ENCODE measurements around the gene MACROD2. TPM values are rescaled to one million over a fixed set of nuclear protein-coding genes. Genes with fewer than 3 reads are reported as not detected.

MACROD2 gene
- total and polyA plus RNA-seq, 2 experiments from 2014 or later, result 2.8 to 4.3 TPM

- no peak for TF ChIP-seq ZNF462 (CRISPR knock-in tag; IDR thresholded peaks at IDR 0.05)
- TF ChIP-seq CREB1 (CRISPR knock-in tag; IDR thresholded peaks at IDR 0.05; ENCODE audit: low read depth), result no peak
- no peak for TF ChIP-seq JUNB (IDR thresholded peaks at IDR 0.05; ENCODE audit: unreplicated experiment)
Measured at GRCh38 chr20:15317546-15318232, 1322.4 kb downstream of the MACROD2 start (continued).

GRCh38 chr20:15318682-15319081 is 1323.4 kb downstream of the MACROD2 start:
- TF ChIP-seq ZNF331 (CRISPR knock-in tag; IDR thresholded peaks at IDR 0.05; ENCODE audit: low read depth), result no peak
- no peak for TF ChIP-seq REST (IDR thresholded peaks at IDR 0.05; ENCODE audit: unreplicated experiment)
- TF ChIP-seq NANOG (IDR thresholded peaks at IDR 0.05; ENCODE audit: borderline replicate concordance), result no peak
- TF ChIP-seq CTCF (conservative IDR thresholded peaks at IDR 0.05; ENCODE audit: low read depth in 2 of 2), result no peak
- TF ChIP-seq ZNF114 (CRISPR knock-in tag; IDR thresholded peaks at IDR 0.05), result no peak
- Histone ChIP-seq H3K4me3 (no peak overlapping the region), H3K4me2 (no peak overlapping the region), H2AFZ (no peak overlapping the region), H3K27me3 (ENCODE audit: insufficient read depth) (no peaks in the 10 kb centered on the region), H3F3A (replicated peaks; ENCODE audit: low read depth) (no peaks in the 10 kb centered on the region), H3K27ac (ENCODE audit: low read depth) (no peak overlapping the region), H3K9me2 (ENCODE audit: insufficient read depth) (no peaks in the 10 kb centered on the region), H3K4me1 (ENCODE audit: insufficient read depth) (no peaks in the 10 kb centered on the region), H3K79me2 (replicated peaks; ENCODE audit: insufficient read depth) (no peaks in the 10 kb centered on the region), H3K36me3 (ENCODE audit: insufficient read depth) (no peaks in the 10 kb centered on the region), H4K20me1 (replicated peaks; ENCODE audit: insufficient read depth) (no peaks in the 10 kb centered on the region)
- peaks cover 6% of the 10 kb centered on the region; the same call in 2 of the 3 replicates for H3K4me1 Mint-ChIP-seq
- H3K36me3 Mint-ChIP-seq (ENCODE audit: low read depth), result no peaks in the 10 kb centered on the region
- no peak overlapping the region for H3K4me3 Mint-ChIP-seq
- DNase-seq (ENCODE audit: low spot score), result no peak
- no peak for ATAC-seq
- H3K27ac Mint-ChIP-seq, result no peak overlapping the region
- H3K9me3 Mint-ChIP-seq, result no peaks in the 10 kb centered on the region
- H3K27me3 Mint-ChIP-seq (ENCODE audit: insufficient read depth, low read depth, poor library complexity), result peaks cover 2% of the 10 kb centered on the region

Data from GM23338 (cell line).